ENCODE results near the gene STK26.
"Not testable (repeated sequence)": the region's sequence is repeated elsewhere in the genome, so short reads cannot be mapped to it uniquely, and the experiment has no call there.

STK26 gene

DNA sequence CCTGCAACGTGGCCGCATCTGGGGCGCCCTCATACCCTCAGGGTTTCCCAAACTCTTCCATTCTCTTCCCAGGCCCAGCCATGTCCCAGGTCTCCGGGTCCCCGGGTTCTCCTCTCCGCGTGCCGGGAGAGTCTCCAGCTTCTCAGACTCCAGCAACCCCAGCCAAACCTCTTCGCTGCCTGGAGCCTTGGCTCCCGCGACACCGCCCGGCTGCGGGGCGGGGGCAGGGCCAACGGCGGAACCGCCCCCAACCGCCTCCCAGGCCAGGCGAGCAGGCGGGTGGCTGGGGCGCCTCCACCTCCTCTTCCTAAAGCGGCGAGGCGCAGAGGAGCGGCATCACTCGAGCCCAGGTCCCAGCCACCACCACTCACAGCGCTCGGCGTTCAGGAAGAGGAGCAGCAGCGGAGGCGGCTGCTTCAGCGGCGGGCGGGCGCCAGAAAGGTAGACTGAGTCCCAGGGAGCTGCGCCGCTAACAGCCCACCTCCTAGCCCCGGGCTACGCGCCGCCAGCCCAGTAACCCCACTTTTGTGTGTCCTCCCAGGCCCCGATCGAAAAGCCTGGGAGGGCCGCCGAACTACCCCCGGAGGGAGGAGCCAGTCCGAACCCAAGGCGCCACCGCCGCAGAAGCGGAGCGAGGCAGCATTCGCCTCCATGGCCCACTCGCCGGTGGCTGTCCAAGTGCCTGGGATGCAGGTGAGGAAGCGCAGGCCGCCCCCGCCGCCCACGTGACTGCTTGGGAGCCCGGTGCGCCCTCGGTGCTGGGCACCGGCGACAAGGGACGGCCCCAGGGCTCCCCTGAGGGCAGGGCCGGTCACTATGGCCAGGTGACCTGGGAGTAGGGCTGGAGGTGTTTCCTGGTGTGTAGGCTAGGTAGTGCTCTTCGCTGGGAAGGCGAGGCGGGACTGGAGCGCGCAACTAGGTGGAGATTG lies at the start of gene STK26:
Gene STK26 (plus strand): TSS at position 336 of the 929 bp plus-strand sequence. CDS start 316 bp downstream, at position 652.
- no peak for DNase-seq

DNA sequence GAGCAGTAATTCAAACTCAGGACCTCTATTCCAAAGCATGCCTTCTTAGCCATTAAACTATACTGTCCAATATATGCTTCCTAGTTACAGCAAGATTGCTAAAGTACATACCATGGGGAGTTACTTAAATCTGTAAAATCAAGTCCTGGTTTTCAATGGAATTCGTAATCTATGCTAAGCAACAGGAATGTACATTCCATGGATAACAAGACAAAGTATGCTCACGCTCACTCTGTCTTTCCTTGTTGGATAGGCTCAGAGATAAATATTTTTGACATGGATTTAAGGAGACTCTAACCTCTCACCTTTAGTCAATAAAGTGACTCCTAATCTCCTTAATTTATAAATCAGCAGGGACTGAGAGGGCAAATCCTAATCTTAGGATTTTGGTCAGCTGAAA lies 47.3 kb upstream of the STK26 start:
- no peak for DNase-seq

DNA sequence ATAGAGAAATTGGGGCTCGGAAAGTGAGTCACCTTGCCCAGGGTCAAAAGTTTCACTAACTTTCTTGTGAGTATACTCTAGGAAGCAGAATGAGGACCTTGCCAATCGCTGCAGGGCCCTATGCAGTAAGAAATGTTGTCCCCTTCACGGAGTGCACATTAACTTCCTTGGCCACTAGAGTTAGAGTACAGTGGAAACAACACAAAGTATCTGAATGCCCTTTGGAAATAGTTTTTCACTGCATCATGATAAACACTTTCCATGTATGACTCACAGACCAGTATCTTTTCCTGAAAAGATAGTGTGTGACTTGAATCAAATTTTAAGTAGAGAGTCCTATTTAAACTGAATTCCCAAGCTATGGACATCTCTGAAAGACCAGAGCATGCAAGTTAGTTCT lies 45.5 kb upstream of the STK26 start:
- DNase-seq = no peak

DNA sequence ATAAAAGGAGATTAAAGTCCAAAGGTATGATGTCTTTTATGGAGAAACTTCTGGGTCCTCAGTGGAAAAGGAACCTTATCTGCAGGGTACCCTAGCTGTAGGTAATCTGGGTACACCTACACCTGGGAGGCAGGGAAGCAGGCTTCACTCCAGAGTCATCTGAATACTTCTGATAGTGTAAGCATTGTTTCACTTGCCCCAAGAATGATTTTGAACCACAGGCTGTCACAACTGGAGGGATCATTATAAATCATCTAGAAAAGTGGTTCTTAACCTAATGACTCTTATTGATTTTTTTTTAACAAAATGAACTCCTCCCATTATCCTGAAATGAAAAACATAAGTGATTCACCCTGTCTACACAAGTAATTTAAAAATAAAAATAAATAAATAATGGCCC lies 44.0 kb upstream of the STK26 start:
- no peak for DNase-seq

DNA sequence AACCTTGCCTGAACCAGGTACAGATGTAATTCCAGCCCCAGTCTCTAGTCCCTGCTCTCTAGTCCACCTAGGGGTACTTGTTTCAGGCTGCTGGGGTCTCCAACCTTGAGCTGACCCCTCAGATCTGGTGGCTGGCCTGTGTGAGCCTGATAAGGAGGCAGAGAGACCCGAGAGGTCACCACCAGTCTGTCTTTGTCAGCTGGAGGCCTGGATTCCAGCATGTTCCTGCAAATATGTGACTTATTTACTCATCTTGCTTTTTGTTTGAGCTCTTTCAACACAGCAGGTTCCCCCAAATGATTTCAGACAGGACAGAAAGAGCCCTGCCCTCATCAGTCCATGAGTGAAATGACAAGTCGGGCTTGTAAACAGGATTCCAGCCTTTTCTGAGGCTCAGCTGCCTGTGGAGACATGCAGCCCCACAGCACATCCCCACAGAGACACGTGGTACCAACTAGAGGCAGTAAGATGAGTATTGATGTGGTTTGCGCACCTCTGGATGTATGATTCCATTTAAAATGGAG lies 37.5 kb upstream of the STK26 start:
- DNase-seq = no peak

DNA sequence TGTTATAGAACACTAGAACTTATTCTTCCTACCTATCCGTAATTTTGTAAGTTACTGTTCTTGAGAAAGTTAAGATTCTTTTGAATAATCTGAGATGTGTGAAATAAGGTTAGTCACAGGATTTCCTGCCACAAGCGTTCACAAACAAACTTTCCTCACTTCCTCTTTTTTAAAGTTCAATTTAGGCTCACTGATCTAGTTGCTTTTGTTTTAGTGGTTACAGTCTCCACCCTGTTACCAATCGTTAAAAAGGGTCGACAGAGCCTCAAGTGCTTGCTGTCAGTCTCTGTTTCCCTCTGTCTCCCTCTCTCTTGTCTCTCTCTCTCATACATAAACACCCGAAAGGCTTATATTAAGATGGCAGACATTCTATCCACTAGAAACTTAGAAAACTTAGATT lies 35.9 kb upstream of the STK26 start:
- no peak for DNase-seq

DNA sequence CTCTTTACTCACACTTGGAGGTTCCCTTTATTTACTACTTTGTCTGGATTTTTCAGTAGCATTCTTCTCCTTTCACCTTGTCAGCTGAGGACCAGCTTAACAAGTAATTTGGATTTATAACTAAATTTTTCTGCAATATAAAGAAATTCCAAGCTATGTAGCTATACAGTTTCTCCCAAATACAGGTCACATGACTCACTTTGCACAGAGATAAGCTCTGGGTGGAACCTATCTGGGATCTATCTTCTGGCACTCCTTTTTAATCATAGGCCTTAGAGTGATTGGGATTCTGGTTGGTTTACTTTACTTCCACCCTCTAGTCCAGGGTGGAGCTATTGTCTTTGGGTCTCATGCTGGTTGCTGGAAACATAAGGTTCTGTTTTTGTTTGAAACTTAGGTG lies 34.9 kb upstream of the STK26 start:
- DNase-seq = no peak

DNA sequence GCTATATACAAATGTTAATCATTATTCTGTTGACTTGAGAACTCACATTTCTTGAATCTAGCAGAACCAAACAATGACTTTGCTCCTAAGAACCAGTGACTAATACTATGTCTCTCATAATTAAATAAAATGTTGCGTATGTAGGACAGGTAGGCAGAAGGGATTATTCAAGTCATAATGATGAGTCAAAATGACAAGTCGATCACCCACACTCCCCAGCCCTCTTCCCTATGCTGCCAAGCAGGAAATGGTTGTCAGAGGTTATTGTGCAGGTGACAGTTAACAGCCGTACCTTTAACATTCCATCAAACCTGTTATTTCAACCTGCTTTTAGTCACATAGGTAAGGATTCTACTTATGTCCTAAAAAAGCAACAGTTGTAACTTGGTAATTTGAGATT lies 22.0 kb upstream of the STK26 start:
- no peak for DNase-seq

DNA sequence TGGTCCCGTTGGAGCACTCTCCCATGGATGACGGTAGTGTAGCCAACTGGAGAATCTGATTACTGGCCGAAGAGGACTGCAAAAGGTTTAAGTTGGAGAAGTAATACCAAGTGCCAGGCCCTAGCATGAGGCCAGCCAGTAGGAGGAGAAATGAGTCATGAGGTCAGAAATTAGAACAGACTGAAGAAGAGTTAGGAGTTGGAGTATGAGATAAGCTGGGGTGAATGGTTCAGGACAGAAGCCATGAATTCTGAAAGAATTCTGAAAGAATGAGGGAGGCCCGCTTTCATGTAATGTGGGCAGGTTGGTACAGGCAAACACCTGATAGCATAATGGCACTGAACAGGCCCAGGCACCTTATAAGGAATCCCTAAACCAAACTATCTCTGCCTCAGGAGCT lies 18.4 kb upstream of the STK26 start:
- DNase-seq = no peak

DNA sequence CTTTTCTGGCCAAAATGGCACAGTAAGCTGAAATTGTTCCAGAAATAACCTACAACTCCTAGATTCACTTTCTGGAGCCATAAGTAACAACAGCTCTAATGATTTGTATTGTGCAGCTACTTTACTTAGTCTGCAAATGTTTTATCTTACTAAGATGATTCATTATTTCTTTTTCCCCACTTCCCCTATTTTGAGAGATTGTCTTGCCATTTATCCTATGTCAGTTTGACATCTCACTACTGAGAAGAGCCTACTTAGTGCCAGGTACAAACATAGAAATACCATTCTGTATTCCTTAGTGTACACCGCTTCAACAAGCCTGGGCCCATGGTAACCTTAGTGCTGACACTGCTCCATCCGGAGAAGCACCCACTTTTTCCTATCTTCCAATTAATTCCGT lies 13.8 kb upstream of the STK26 start:
- DNase-seq = no peak

DNA sequence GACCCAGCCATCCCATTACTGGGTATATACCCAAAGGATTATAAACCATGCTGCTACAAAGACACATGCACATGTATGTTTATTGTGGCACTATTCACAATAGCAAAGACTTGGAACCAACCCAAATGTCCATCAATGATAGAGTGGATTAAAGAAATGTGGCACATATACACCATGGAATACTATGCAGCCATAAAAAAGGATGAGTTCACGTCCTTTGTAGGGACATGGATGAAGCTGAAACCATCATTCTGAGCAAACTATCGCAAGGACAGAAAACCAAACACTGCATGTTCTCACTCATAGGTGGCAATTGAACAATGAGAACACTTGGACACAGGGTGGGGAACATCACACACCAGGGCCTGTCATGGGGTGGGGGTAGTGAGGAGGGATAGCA lies 12.9 kb upstream of the STK26 start:
- not testable (repeated sequence) for DNase-seq

DNA sequence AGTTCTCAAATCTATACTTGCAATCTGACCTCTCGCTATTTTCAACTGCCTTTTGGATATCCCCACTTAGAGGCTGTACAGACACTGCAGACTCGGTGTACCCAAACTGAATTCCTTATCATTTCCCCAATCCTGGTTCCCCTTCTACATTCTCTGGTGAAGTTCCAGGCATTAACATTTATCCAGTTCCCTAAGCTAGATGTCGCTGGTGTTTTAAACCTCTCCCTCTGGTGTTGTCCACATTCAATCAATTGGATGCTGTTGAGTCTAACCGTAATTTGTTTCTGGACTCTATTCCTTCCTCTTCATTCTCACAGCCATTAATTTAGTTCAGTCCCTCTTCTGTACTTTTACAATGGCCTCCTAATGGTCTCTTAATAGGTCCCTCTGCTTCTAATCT lies 7.2 kb upstream of the STK26 start:
- DNase-seq = no peak

DNA sequence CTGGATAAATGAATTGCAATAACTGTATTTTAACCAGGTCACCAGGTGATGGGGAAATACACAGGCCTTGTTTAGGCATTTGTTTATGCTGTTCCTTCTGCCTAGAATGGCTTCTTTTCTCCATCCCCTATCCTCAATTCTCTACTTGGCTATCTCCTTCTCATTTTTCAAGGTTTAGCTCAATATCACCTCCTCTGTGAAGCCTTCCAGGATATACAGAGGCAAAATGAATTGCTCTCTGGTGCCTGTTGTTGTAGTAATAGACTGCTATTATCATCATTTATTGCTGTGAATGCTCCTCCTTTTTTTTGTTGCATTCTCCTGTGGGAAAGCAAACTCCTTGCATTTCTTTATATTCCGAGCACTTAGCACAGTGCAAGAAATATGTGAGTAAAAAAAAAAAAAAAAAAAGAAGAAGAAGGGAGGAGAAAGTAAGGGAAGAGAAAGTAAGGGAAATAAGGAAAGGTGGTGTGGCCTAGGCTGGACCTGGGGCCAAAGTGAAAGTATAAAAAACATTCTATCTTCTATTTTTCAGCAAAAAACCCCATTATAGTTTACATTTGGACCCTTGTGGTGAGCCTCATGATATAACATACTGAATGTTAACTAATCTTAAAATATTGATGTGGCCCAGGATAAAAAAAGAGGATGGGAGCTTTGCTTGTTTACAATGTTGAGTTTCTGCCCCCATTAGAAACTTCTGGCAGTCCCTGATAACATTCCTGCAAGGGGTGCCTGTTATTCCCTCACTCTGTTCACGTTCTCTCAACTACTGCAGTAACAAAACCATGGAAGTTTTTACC lies 6.3 kb upstream of the STK26 start:
- DNase-seq = no peak

DNA sequence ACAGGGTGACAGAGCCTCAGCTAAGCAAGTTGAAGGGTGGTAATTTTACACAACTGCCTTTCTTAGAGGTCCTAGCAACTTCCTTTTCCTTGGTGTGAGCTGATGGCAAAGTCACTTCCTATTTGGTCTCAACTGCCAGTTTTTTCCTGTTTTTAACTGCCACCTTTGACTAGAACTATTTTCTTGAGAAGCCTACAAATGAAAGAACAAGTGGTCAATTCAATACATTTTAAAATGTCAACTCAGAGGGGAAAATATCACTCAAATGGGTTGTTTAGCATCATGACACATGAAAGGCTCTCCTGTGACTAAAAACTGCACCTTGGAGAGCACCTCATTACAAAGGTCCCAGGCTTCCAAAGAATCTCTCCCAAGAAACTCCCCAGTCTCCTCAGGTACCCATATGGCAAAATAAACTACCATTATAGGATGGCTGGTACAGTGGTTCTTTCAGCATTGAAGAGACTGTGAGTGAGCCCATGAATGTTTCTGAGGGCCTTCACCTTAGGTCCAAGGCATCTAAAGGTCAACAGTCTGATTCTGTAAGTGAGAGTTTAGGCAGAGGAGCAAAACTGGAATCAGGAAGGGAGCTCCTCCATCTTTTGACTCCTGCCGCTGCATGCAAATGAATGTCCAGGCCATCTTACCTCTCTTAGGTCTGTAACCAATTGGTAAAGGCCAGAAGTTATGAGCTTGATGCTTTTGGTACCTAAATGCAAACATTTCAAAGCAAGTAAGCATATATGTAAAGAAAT lies 5.5 kb upstream of the STK26 start:
- no peak for DNase-seq

DNA sequence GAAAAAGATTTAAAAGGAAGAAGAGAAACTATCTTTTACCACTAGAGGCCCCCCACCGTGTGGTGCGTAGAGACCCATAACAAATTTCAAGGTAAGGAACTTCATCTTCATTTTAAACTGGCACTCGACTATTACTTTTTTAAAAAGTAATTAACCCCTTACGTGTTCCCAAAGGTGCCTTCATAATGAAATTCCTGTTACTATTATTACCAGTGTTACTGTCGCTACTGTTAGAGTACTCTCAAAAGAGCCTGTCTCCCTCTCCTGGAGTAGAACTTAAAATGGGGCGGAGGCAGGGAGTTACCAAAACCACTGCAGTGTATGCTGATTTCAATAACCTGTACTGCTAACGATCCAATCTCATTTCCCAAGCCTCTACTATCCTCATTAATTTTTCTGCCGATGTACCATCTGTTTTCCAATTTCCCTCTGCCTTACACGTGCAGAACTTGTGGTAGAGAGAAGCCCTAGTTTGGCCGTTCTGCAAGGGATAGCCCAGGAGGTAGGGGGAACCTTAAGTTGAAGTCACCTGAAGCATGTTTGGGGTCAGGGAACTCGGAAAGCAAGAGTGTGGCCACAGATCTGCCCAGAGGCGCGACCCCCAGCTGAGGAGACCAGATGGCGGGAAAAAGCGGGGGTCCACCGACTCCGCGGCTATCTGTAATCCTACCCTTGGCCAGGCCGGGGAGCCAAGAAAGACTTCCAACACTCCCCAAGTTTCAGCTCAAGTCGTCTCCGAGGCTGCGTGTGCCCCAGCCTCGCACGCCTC lies 720 bp upstream of the STK26 start:
- DNase-seq = no peak

DNA sequence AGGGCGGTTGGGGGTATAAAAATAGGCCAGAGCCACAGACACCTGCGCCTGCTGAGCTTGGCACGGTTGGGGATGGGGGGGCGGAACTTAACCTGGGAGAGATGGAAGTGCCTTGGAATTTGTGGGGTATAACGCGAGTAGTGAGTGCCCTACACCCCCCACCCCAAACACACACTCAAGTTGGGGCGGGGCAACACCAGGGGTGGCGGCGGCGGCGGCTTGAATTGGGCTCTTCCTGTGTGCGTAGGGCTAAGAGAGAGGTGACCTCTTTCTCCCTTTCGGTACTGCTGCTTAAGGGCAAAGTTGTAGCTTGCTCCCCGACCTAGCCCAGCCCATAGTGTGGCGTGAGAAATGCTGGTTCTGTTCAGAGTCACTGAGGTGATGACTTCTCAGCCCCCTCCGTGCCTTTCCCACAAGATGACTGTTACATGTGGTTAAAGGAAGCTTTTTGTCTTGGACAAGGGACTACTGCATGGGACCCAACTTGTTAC lies 839 bp downstream of the STK26 start:
- DNase-seq = no peak

DNA sequence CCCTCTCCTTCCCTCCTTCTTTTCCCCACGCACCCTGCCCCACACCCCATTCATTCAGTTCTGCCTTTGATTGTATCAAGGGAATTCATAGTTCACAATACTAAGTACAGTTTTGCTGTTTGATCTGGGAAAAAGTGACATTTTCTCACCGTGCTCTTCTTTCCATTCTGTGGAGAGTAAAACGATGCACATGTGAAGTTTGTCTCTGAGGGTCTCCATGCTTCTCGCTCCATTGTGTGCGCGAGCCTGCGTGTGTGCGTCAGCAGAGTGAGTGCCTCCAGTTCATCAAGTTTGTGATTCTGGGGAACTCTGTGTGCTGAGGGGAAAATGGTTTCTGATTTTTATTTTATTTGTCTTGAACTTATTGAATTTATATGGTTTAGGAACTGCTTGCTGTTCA lies 1.9 kb downstream of the STK26 start:
- DNase-seq = no peak

DNA sequence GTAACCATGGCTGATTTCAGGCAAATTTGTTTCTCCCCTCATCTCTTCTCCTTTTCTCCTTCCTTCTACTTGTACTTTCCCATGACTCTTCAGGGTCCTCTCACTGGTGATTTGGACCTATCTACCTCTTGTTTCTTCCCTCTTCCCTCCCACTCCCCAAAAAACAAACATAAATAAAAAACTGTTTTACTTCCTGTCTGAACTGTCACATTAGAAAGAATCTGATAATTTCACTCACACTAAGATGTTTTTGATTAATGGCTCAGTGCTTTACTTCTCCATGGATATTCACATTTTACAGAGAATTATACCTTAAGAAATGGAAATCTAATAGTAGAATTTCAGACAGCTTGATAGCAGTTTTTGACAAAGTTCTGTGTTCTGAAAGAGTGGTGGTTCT lies 7.2 kb downstream of the STK26 start:
- no peak for DNase-seq

DNA sequence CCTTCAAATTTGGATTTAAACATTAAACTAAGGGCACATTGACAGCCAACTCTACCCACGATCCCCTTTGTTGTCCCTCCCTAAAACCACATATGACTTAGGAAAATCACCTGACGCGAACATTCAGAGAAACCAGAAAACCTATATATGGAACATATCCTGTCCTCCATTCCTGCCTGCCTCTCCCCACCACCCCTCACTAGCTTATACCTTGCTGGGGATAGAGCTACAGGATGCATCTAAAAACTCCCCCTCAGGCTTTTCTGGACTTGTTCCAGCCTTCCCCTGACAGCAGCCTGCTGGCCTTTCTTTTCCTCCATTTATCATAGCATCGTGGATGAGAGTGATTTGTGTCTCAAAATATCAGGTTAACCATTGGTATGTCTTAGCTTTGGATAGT lies 8.8 kb downstream of the STK26 start:
- DNase-seq = no peak

DNA sequence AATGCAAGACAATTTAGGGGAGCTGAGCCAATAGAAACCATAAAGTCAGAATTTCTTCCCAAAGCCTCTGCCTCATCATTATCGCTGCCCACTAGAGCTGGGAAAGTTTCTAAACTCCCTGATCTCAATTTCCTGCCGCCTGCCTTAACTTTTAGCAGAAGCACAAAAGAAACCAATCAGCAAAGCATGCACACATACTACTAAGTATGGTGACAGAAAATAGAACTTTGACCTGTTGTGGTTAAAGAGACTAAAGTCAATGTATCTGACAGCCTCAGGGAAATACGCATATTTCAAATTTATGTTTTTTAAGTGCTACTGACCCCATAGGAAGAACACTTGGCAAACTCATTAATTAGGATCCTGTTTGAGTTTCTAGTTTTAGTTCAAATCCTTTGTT lies 10.1 kb downstream of the STK26 start:
- DNase-seq = no peak

DNA sequence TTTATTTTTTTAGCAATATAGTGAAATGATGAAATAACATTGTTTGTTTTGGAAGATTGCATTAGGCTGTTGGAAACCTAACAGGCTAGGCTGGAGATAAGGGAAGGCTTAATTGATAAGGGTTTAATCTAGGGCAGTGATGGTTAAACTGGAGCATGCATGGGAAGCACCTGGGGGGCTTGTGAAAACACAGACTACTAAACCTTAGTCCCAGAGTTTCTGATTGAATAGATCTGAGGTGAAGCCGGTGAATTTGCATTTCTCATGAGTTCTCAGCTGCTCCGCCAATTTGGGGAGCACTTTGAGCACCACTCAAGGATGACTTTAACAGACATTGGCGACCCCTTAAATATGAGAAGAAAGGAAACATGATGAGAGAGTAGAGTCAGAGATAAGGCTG lies 11.5 kb downstream of the STK26 start:
- no peak for DNase-seq

DNA sequence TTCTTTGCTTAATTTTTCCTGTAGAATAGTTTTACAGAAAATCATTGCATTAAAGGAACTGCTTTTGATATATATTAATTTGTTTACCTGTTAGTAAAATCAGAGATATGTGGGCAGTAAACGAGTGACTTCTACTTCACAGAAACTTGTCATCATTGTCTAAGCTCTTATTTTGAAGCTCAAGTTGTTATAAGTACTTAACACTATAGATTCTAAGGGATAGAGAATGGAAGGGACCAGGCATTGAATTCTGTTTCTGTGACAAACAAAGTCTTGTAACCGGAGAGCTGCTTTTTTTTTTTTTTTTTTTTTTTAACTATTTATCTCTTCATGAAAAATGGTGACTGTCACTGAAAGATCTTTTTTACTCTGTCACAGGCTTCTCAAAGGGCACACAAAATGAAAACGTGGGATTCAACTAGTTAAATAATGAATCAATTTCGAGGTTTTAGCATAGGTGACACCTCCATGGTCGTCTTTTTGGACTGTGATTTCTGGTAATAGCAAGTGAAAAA lies 14.4 kb downstream of the STK26 start:
- no peak for DNase-seq
